ENCODE results near the gene HCAR3. TPM values are rescaled to one million over a fixed set of nuclear protein-coding genes. Genes with fewer than 3 reads are reported as not detected.
"Not testable (repeated sequence)": the region's sequence is repeated elsewhere in the genome, so short reads cannot be mapped to it uniquely, and the experiment has no call there.

HCAR3 gene
- total RNA-seq = not detected

- POLR2A ChIA-PET; CTCF ChIA-PET; H3K27me3 Mint-ChIP-seq; intact Hi-C loops (cut with micrococcal nuclease); DNase-seq; H3K9me3 Mint-ChIP-seq; H3K36me3 Mint-ChIP-seq (ENCODE audit: low read depth); ATAC-seq; H3K4me3 Mint-ChIP-seq; H3K27ac Mint-ChIP-seq: not testable (repeated sequence)
- peaks cover 13% of the 10 kb centered on the region for H3K4me1 Mint-ChIP-seq (ENCODE audit: low read depth)
These were observed at the start of gene HCAR3 for GRCh38 chr12:122716658-122717057. Gene HCAR3, minus strand, starts transcription at chr12:122716811. Its CDS starts 74 bp downstream, at chr12:122716737.

- H3K9me3 Mint-ChIP-seq = no peaks in the 10 kb centered on the region
- DNase-seq (no peak), ATAC-seq (no peak)
- peak overlapping the region; percentile 47 for H3K27ac Mint-ChIP-seq
- intact Hi-C loops (cut with micrococcal nuclease) = no loop called here
- H3K4me3 Mint-ChIP-seq = no peak overlapping the region
- no peak for TF ChIP-seq CTCF (IDR thresholded peaks at IDR 0.05)
- no peaks in the 10 kb centered on the region for H3K27me3 Mint-ChIP-seq
- peaks cover 43% of the 10 kb centered on the region for H3K4me1 Mint-ChIP-seq (ENCODE audit: low read depth)
- ChIA-PET CTCF (no interaction called here), POLR2A (interaction anchor here (1.0 kb wide), 1 partner anchor 228 kb away, joined by 3 read pairs; no protein-coding TSS in a partner anchor)
- peaks cover 57% of the 10 kb centered on the region for H3K36me3 Mint-ChIP-seq (ENCODE audit: low read depth)
These were observed 41.0 kb upstream of the HCAR3 start for GRCh38 chr12:122757568-122757967.

- Mint-ChIP-seq H3K27me3 (no peaks in the 10 kb centered on the region), H3K9me3 (no peaks in the 10 kb centered on the region), H3K4me1 (ENCODE audit: low read depth) (peaks cover 49% of the 10 kb centered on the region), H3K27ac (peak overlapping the region; percentile 51), H3K36me3 (ENCODE audit: low read depth) (peaks cover 51% of the 10 kb centered on the region), H3K4me3 (no peak overlapping the region)
- POLR2A ChIA-PET = no interaction called here
- intact Hi-C loops (cut with micrococcal nuclease) = loop anchor here (5.0 kb wide), 1 partner anchor 107 kb away; no protein-coding TSS in a partner anchor
- ATAC-seq (no peak), DNase-seq (no peak)
- CTCF ChIA-PET = no interaction called here
- TF ChIP-seq CTCF (IDR thresholded peaks at IDR 0.05) = no peak
These were observed 38.2 kb upstream of the HCAR3 start for GRCh38 chr12:122754790-122755189.

- peak overlapping the region; percentile 96 for H3K27ac Mint-ChIP-seq
- ChIA-PET POLR2A (interaction anchor here (0.7 to 1.9 kb wide), 8 partner anchors 10 to 252 kb away, joined by 3 to 7 read pairs (median 4); partner anchors contain the start of genes KNTC1, RSRC2 and ZCCHC8), CTCF (interaction anchor here (1.2 to 1.5 kb wide), 5 partner anchors 9 to 116 kb away, joined by 3 to 13 read pairs (median 5); no protein-coding TSS in a partner anchor)
These were observed 36.7 kb upstream of the HCAR3 start for GRCh38 chr12:122753319-122753650.

GRCh38 chr12:122752464-122753318 lies 36.1 kb upstream of the HCAR3 start, which contains the start of gene DENR:
Gene DENR, plus strand, starts transcription at chr12:122752824. Its CDS starts 878 bp downstream, at chr12:122753702.
- peak; percentile 24 for TF ChIP-seq CTCF (IDR thresholded peaks at IDR 0.05)
- no peaks in the 10 kb centered on the region for H3K27me3 Mint-ChIP-seq
- DNase-seq = peak; percentile 99
- peak within 1 kb of the TSS; percentile 94 for H3K4me3 Mint-ChIP-seq
- intact Hi-C loops (cut with micrococcal nuclease) = loop anchor here (5.0 kb wide), 1 partner anchor 105 kb away; no protein-coding TSS in a partner anchor
- no peaks in the 10 kb centered on the region for H3K9me3 Mint-ChIP-seq
- ChIA-PET POLR2A (interaction anchor here (0.6 to 1.9 kb wide), 9 partner anchors 11 to 252 kb away, joined by 3 to 7 read pairs (median 4); partner anchors contain the start of genes KNTC1, RSRC2 and ZCCHC8), CTCF (interaction anchor here (0.6 to 1.5 kb wide), 7 partner anchors 9 to 353 kb away, joined by 3 to 13 read pairs (median 3); no protein-coding TSS in a partner anchor)
- peak within 1 kb of the TSS; percentile 96 for H3K27ac Mint-ChIP-seq
- H3K4me1 Mint-ChIP-seq (ENCODE audit: low read depth) = peaks cover 44% of the 10 kb centered on the region
- peak; percentile 96 for ATAC-seq
- H3K36me3 Mint-ChIP-seq (ENCODE audit: low read depth) = peaks cover 37% of the 10 kb centered on the region

More at GRCh38 chr12:122753319-122753650, 36.7 kb upstream of the HCAR3 start:
- DNase-seq = no peak
- Mint-ChIP-seq H3K36me3 (ENCODE audit: low read depth) (peaks cover 41% of the 10 kb centered on the region), H3K9me3 (no peaks in the 10 kb centered on the region), H3K4me3 (peak overlapping the region; percentile 94), H3K27me3 (no peaks in the 10 kb centered on the region), H3K4me1 (ENCODE audit: low read depth) (peaks cover 45% of the 10 kb centered on the region)
- TF ChIP-seq CTCF (IDR thresholded peaks at IDR 0.05) = no peak
- intact Hi-C loops (cut with micrococcal nuclease) = loop anchor here (5.0 kb wide), 1 partner anchor 106 kb away; no protein-coding TSS in a partner anchor
- ATAC-seq = no peak

GRCh38 chr12:122750781-122751515 lies 34.3 kb upstream of the HCAR3 start:
- ATAC-seq, H3K27me3 Mint-ChIP-seq, CTCF ChIA-PET, POLR2A ChIA-PET, DNase-seq, H3K9me3 Mint-ChIP-seq: not testable (repeated sequence)
- peak overlapping the region; percentile 94 for H3K4me3 Mint-ChIP-seq
- H3K27ac Mint-ChIP-seq = peak overlapping the region; percentile 78
- peaks cover 26% of the 10 kb centered on the region for H3K36me3 Mint-ChIP-seq (ENCODE audit: low read depth)
- H3K4me1 Mint-ChIP-seq (ENCODE audit: low read depth) = peaks cover 31% of the 10 kb centered on the region
- intact Hi-C loops (cut with micrococcal nuclease) = loop anchor here (5.0 kb wide), 1 partner anchor 104 kb away; no protein-coding TSS in a partner anchor

Data from activated CD8-positive, alpha-beta T cell treated with anti-CD3 and anti-CD28 coated beads for 36 hours (primary cell).